ENCODE measurements around the gene GMNC. TPM values are rescaled to one million over a fixed set of nuclear protein-coding genes. Genes with fewer than 3 reads are reported as not detected.

GMNC gene
- total RNA-seq, 4 donors from 2014 or later = not detected

DNA sequence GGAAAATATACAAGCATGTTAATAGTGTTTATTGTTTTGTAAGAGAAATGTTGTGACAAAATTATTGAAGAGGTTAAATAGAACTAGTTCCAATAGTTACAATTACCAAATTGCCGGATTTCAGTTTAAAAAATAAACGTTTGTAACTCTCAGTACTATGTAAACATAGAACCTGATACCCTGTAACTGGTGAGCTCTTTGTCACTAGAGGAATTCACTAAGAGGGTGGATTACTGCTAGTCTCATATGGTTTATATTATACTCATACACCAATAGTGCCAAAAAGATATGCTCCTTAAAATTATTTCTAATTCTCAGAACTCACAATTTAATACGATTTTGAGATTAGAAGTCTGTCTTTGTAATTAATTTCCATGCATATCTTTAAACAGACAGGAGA, 7.6 kb upstream of the GMNC start:
- no peak overlapping the region for H3K4me3 ChIP-seq (ENCODE audit: low read depth, poor library complexity, severe bottlenecking)
- intact Hi-C loops (cut with DNase I; ENCODE audit: low total_unique reads) = no loop called here
- DNase-seq (ENCODE audit: low spot score in 2 of 2) = no peak
- WGBS, 2 donors = 72 to 76% methylated on average over 3 of the region's 3 CpGs
- no peak for TF ChIP-seq POLR2A (IDR thresholded peaks at IDR 0.05)
- TF ChIP-seq, protein P1, sequence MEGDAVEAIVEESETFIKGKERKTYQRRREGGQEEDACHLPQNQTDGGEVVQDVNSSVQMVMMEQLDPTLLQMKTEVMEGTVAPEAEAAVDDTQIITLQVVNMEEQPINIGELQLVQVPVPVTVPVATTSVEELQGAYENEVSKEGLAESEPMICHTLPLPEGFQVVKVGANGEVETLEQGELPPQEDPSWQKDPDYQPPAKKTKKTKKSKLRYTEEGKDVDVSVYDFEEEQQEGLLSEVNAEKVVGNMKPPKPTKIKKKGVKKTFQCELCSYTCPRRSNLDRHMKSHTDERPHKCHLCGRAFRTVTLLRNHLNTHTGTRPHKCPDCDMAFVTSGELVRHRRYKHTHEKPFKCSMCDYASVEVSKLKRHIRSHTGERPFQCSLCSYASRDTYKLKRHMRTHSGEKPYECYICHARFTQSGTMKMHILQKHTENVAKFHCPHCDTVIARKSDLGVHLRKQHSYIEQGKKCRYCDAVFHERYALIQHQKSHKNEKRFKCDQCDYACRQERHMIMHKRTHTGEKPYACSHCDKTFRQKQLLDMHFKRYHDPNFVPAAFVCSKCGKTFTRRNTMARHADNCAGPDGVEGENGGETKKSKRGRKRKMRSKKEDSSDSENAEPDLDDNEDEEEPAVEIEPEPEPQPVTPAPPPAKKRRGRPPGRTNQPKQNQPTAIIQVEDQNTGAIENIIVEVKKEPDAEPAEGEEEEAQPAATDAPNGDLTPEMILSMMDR (IDR thresholded peaks at IDR 0.05) = no peak

DNA sequence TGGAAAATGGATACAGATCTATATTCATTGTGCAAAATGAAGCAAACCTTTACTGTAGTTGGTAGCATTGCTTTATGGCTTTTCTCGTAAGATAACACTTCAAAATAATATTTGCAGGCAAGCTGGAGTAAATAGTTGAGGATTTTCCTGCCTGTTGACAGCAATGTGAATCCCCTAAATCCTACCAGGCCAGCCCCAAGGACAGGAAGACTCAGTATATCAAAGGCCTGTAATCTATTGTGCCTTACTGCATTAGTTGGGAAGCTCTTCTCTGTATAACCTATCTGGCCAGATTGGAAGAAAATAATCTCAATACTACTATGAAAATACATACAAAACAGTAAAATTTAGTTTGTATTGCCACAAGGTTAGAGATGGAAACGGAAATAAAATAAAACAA, 4.6 kb upstream of the GMNC start:
- DNase-seq (ENCODE audit: low spot score in 2 of 2) = no peak
- H3K4me3 ChIP-seq (ENCODE audit: low read depth, poor library complexity, severe bottlenecking) = no peak overlapping the region
- 81 to 91% methylated on average over 2 of the region's 2 CpGs for WGBS, 2 donors
- intact Hi-C loops (cut with DNase I; ENCODE audit: low total_unique reads) = no loop called here
- TF ChIP-seq POLR2A (IDR thresholded peaks at IDR 0.05) = no peak
- TF ChIP-seq, protein P1 (IDR thresholded peaks at IDR 0.05) = no peak

DNA sequence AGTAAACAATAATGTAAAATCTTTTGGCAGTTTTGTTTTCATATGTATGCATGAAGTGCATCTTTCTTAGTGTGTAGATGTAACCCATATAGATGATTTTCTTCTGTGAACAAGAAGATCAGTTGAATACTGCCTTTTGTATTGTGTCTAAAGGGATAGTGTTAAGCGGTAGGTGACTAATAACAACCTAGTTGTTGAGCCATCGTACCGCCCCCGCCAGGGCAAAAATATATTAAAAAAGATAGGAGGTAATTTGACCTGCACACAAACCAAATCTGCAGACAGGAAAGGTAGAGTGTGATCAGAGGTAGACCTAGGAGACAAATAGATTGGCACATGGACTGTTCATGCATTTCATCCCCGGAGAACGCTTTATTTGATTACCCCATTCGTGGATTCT, 3.3 kb upstream of the GMNC start:
- H3K4me3 ChIP-seq (ENCODE audit: low read depth, poor library complexity, severe bottlenecking) = no peak overlapping the region
- TF ChIP-seq, protein P1 (IDR thresholded peaks at IDR 0.05) = no peak
- no peak for TF ChIP-seq POLR2A (IDR thresholded peaks at IDR 0.05)
- no peak for DNase-seq (ENCODE audit: low spot score in 2 of 2)
- 55 to 60% methylated on average over 7 of the region's 7 CpGs for WGBS, 2 donors
- intact Hi-C loops (cut with DNase I; ENCODE audit: low total_unique reads) = no loop called here

DNA sequence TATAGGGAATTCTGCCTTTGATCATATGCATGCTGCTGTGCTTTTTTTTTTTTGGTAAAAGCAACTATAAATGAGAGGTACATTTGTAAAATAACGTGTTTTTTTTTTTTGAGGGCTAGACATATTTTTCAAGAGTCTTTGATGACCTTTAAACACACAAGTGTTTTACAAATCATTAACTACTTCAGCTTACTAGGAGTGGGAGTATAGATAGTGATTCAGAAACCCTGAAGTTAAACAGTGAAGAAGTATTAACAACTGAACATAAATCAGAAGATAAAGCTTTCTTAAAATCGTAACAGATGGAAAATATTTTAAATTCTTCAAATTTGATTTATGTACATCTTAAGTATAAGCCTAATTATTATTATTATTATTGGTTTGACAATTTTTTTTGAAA, 2.9 kb upstream of the GMNC start:
- no peak overlapping the region for H3K4me3 ChIP-seq (ENCODE audit: low read depth, poor library complexity, severe bottlenecking)
- intact Hi-C loops (cut with DNase I; ENCODE audit: low total_unique reads) = no loop called here
- TF ChIP-seq, protein P1 (IDR thresholded peaks at IDR 0.05) = no peak
- TF ChIP-seq POLR2A (IDR thresholded peaks at IDR 0.05) = no peak
- no peak for DNase-seq (ENCODE audit: low spot score in 2 of 2)
- 45 to 48% methylated on average over 2 of the region's 2 CpGs for WGBS, 2 donors

DNA sequence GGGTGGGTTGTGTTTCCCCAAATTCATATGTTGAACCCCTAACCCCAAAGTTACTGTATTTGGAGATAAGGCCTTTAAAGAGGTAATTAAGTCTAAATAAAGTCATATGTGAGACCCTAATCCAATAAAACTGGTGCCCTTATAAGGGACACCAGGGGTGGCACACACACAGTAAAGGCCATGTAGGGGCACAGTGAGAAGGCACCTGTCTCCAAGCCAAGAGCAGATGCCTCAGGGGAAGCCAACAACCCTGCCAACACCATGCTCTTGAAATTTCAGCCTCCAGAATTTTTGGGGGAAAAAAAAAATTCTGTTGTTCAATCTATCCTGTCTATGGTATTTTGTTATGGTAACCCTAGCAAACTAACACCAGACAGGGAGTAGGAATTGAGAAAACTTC, 1.5 kb upstream of the GMNC start:
- no peak overlapping the region for H3K4me3 ChIP-seq (ENCODE audit: low read depth, poor library complexity, severe bottlenecking)
- TF ChIP-seq, protein P1 (IDR thresholded peaks at IDR 0.05) = no peak
- no peak for TF ChIP-seq POLR2A (IDR thresholded peaks at IDR 0.05)
- DNase-seq (ENCODE audit: low spot score in 2 of 2) = no peak
- intact Hi-C loops (cut with DNase I; ENCODE audit: low total_unique reads) = no loop called here

DNA sequence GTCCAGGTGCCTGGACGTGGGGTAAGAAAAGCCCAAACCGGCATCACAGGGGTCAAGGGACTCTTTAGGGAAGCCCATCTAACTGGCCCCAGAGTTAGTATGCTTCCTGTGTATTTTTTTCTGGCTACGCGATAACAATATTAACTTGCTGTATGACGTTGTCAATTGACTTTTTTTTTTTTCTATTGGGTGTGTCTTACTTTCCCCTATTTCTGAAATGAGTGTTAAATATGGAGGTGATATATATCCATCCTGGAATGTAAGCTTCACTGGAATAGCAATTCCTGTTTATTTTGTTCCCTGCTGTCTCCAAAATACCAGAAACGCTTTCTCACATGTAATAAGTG, 598 bp upstream of the GMNC start:
- 9 to 13% methylated on average over 6 of the region's 6 CpGs for WGBS, 2 donors
- TF ChIP-seq, protein P1 (IDR thresholded peaks at IDR 0.05) = no peak
- no peak for TF ChIP-seq POLR2A (IDR thresholded peaks at IDR 0.05)
- peak overlapping the region; percentile 56 for H3K4me3 ChIP-seq (ENCODE audit: low read depth, poor library complexity, severe bottlenecking)
- no peak for DNase-seq (ENCODE audit: low spot score in 2 of 2)
- intact Hi-C loops (cut with DNase I; ENCODE audit: low total_unique reads) = no loop called here

Measured in lower leg skin (tissue), 4 donors.